ENCODE measurements around the gene SMIM32. TPM values are rescaled to one million over a fixed set of nuclear protein-coding genes. Genes with fewer than 3 reads are reported as not detected.

SMIM32 gene
- total and polyA plus RNA-seq, 9 of the 15 experiments (the other 6 are each of a cell fraction or from before 2014, with no cell fraction given) = not detected

DNA sequence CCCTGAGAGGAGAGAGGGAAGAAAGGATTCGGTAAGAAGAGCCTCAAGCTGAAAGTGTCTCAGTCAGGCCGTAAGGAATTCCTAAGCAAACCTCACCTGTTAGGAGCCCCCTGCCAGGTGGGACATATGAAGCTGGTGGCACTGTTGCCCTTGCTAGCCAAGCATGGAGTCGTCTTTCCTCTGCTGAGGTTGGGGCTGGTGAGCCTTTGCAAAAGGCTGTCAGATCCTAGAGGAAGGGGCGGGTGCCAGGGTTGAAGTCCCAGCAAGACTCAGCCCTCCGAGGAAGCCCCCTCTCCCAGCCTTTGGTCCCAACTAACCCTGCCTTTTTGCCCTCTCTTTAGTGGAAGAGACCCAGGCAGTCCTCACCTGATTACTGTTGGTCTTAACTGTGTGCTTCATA lies 5.5 kb upstream of the SMIM32 start:
- intact Hi-C loops (cut with micrococcal nuclease) = no loop called here
- Histone ChIP-seq H3K4me1 (replicated peaks in 1 of 2; ENCODE audit: control insufficient read depth in 2 of 2, insufficient read depth in 2 of 2, low read length in 2 of 2) (peaks cover 0 to 1% of the 10 kb centered on the region in 2 experiments; a peak in 1 of 5 replicates), H3K36me3 (ENCODE audit: control insufficient read depth, insufficient read depth, low read length) (no peaks in the 10 kb centered on the region), H3K27me3 (ENCODE audit: control insufficient read depth in 2 of 2, insufficient read depth in 2 of 2, low read length in 2 of 2) (peaks cover 0 to 66% of the 10 kb centered on the region in 2 experiments), H3K27ac (ENCODE audit: extremely low read depth, low read depth, low read length) (no peak overlapping the region), H4K20me1 (replicated peaks; ENCODE audit: control insufficient read depth, insufficient read depth, low read length) (0 out of 2 replicates have a peak, but pooled peaks cover 9% of the 10 kb centered on the region), H3K9ac (ENCODE audit: insufficient read depth in 1 of 2, low read depth in 2 of 2, low read length in 2 of 2) (no peak overlapping the region), H3K9me1 (ENCODE audit: control insufficient read depth, insufficient read depth, low read length) (no peaks in the 10 kb centered on the region), H3K9me3 (replicated peaks; ENCODE audit: control insufficient read depth, insufficient read depth, low read depth, low read length) (no peaks in the 10 kb centered on the region), H3K4me2 (ENCODE audit: insufficient read depth, low read length) (no peak overlapping the region), H3K79me2 (ENCODE audit: control insufficient read depth, insufficient read depth, low read length) (no peaks in the 10 kb centered on the region), H2AFZ (ENCODE audit: low read depth, low read length) (no peak overlapping the region), H3K4me3 (no peak overlapping the region)
- BruUV-seq (replicated peaks) = no TSS peak
- CTCF ChIA-PET (ENCODE audit: low intra/inter-chr PET ratio) = no interaction called here
- TF ChIP-seq GTF2A2 (tag; IDR thresholded peaks at IDR 0.05) = no peak
- no peak for TF ChIP-seq HOXB6 (CRISPR knock-in tag; IDR thresholded peaks at IDR 0.05; ENCODE audit: borderline replicate concordance)
- no peak for TF ChIP-seq ZBTB8A (IDR thresholded peaks at IDR 0.05; ENCODE audit: partially characterized antibody)
- TF ChIP-seq PYGO2 (tag; IDR thresholded peaks at IDR 0.05) = no peak
- TF ChIP-seq ZSCAN32 (CRISPR knock-in tag; IDR thresholded peaks at IDR 0.05) = no peak
- TF ChIP-seq, protein P1, sequence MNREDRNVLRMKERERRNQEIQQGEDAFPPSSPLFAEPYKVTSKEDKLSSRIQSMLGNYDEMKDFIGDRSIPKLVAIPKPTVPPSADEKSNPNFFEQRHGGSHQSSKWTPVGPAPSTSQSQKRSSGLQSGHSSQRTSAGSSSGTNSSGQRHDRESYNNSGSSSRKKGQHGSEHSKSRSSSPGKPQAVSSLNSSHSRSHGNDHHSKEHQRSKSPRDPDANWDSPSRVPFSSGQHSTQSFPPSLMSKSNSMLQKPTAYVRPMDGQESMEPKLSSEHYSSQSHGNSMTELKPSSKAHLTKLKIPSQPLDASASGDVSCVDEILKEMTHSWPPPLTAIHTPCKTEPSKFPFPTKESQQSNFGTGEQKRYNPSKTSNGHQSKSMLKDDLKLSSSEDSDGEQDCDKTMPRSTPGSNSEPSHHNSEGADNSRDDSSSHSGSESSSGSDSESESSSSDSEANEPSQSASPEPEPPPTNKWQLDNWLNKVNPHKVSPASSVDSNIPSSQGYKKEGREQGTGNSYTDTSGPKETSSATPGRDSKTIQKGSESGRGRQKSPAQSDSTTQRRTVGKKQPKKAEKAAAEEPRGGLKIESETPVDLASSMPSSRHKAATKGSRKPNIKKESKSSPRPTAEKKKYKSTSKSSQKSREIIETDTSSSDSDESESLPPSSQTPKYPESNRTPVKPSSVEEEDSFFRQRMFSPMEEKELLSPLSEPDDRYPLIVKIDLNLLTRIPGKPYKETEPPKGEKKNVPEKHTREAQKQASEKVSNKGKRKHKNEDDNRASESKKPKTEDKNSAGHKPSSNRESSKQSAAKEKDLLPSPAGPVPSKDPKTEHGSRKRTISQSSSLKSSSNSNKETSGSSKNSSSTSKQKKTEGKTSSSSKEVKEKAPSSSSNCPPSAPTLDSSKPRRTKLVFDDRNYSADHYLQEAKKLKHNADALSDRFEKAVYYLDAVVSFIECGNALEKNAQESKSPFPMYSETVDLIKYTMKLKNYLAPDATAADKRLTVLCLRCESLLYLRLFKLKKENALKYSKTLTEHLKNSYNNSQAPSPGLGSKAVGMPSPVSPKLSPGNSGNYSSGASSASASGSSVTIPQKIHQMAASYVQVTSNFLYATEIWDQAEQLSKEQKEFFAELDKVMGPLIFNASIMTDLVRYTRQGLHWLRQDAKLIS (CRISPR knock-in tag; IDR thresholded peaks at IDR 0.05) = no peak
- TF ChIP-seq, protein P2, sequence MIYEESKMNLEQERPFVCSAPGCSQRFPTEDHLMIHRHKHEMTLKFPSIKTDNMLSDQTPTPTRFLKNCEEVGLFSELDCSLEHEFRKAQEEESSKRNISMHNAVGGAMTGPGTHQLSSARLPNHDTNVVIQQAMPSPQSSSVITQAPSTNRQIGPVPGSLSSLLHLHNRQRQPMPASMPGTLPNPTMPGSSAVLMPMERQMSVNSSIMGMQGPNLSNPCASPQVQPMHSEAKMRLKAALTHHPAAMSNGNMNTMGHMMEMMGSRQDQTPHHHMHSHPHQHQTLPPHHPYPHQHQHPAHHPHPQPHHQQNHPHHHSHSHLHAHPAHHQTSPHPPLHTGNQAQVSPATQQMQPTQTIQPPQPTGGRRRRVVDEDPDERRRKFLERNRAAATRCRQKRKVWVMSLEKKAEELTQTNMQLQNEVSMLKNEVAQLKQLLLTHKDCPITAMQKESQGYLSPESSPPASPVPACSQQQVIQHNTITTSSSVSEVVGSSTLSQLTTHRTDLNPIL (CRISPR knock-in tag; IDR thresholded peaks at IDR 0.05) = no peak
- TF ChIP-seq CHCHD3 (CRISPR knock-in tag; IDR thresholded peaks at IDR 0.05) = no peak
- TF ChIP-seq FOS (IDR thresholded peaks at IDR 0.05; ENCODE audit: extremely low read depth, insufficient read length) = no peak
- TF ChIP-seq ZNF507 (tag; conservative IDR thresholded peaks at IDR 0.05) = no peak
- TF ChIP-seq SREBF2 (CRISPR knock-in tag; IDR thresholded peaks at IDR 0.05) = no peak
- TF ChIP-seq RBM34 (IDR thresholded peaks at IDR 0.05; ENCODE audit: borderline replicate concordance, insufficient read depth, low read length) = no peak
- no peak for TF ChIP-seq CBX5 (IDR thresholded peaks at IDR 0.05; ENCODE audit: borderline replicate concordance, low read depth)
- FAIRE-seq (no peak), DNase-seq (ENCODE audit: extremely low read depth in 1 of 4, low spot score in 3 of 4) (no peak), ATAC-seq (no peak)
- 5% methylated on average over 4 of the region's 5 CpGs for WGBS (ENCODE audit: insufficient coverage, low coverage, missing lambda C conversion rate)
- POLR2A ChIA-PET = interaction anchor here (0.6 kb wide), 1 partner anchor 22 kb away, joined by 4 read pairs; no protein-coding TSS in a partner anchor
- in situ Hi-C loops (cut with MboI) = no loop called here

Measured in K562 (cell line).